A172 (cell line): ENCODE data around the gene SCAMP1. TPM values are rescaled to one million over a fixed set of nuclear protein-coding genes. Genes with fewer than 3 reads are reported as not detected.

ENCODE experiments used
- DNase-seq: peaks from one replicate; pipeline ENCODE4 v3.0.0-alpha.2; 2015; ENCODE audit warnings: low spot score
- total RNA-seq: library from RNA; depleted of rRNA; stranded (reverse); fragments of >200 nt; shearing (Covaris generic); gene quantifications from 2 replicates; pipeline ENCODE4 v1.2.3, GENCODE V29; 2014

SCAMP1 gene
- total RNA-seq, 1 experiment from 2014 or later: 67.2 TPM

DNA sequence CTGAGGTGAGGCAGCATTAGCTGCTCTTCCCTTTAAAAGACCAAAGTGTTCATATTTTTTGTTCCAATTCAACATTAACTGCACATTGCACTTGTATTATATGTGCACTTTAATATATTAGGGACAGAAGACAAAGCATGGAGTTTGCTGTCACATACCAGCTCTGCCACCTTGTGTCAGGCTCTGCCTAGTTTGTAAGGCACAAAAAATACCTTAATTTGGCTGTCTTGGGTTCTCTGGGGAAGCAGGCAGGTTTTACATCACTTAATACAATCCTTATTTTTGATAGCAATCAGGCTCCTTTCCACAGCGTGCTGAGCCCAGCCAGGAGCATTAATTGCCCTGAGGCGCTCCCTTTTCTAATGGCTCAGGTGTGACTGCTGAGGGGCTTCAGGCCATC is 131.8 kb downstream of the SCAMP1 start:
- no peak for DNase-seq

DNA sequence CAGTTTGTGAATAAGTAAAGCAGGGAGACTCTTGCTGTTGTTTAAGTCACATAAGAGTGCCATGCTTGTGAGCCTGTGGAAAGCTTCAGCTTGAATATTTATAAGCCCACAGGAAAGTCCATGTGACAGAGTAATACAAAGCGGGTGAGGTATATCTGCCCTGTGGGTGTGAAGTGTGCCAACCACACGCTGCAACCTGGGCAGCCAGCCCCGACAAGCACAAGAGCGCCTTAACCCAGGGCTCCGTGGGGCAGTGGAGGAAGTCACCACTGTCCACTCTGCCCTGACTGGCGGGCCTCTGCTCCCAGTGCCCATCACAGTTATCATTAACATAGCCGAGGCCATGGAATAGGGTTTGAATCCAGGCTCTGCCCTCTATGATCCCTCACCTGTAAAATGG is 132.2 kb downstream of the SCAMP1 start:
- DNase-seq: no peak

DNA sequence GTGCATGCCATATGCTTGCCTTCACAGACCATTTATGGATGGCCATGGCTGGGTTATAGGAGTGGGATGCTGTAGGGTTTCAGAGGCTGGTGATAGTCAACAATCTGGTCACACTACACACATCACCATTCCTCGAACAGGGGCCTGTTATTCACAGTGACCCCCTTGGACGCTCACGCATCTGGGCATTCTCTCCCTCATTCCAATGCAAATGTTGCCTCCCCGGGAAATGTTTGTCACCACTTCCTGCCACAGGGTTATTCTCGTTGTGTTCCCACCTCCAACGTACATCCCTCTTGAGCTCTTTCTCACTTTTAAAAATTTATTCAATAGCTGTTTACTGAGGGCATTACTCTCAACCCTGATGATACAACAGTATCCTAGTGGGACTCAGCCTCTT is 135.4 kb downstream of the SCAMP1 start:
- no peak for DNase-seq

DNA sequence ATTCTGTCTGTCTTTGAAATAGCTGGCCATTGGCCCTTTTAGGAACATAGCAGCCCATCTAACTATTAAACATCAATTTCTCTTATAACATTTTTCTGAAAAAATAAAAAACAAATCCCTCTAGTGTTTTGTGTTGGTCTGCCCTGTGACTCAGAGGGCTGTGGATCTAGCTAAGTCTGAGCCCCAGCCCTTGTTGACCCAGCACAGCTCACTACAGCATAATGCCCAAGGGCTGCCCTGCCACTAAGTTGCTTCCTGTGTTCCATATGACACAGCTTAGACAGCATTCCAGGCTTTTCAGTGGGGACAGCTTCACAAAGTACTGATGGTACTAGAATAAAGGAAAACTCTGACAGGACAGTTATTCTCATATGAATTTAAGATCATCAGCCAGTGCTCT is 136.0 kb downstream of the SCAMP1 start:
- DNase-seq: peak; percentile 46

DNA sequence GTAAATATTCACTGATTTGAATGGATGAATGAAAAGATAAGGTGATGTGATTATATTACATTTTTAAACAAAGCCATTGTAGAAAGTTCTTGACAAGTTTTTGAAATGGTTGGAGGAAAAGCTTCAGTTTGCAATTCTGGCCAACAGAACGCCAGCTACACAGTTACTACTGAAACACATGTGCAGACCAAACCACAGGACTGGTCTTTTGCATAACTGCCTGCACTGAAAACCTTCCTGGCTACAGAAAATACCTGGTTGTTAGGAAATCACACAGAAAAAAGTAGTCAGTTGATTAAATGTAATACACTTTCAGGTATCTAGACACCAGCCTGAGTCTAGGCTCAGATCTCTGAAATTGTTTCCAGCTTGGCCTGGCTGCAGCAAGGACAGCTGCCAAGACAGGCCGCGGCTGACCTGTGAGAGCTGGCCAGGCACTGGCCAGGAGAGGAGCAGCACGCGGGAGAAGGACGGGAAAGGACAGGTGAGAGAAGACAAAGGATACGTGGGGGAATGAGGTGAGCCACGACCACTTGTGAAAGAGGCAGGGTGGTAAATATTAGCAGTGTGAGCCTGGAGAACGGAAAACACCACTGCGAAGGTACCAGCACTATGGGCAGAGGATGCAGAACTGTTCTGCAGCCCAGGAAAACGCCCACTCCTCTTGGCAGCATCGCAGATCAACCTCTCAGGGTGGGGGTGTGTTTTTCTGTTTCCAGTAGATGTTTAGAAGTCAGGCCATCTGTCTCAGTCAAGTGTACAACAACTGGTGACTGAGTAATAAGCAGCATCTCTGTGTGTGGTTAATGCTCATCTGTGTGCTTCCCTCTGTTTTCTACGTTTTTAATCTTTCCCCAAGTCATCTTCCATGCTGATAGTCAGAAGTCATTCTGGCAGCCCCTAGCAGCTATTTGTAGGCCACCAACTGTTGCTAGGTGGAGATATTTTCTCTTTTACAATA is 137.4 kb downstream of the SCAMP1 start:
- DNase-seq: no peak

DNA sequence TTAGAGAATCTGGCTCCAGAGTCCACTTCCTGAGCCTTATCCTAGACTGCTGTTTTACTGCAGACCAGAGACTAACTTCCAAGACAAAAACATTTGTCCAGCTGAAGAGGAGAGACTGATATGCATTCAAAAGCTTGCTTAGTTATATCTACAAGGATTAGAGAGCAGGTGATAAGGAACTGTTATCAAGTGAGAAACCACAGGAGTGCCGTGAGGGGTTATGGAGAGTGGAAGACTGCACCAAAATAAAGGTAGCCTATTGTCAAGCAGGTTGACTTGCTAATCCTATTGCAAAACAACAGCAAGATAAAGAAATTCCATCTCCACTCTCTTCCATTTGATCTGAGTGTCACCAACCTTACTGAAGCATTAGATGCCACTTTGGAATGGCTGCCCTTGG is 139.1 kb downstream of the SCAMP1 start:
- no peak for DNase-seq

DNA sequence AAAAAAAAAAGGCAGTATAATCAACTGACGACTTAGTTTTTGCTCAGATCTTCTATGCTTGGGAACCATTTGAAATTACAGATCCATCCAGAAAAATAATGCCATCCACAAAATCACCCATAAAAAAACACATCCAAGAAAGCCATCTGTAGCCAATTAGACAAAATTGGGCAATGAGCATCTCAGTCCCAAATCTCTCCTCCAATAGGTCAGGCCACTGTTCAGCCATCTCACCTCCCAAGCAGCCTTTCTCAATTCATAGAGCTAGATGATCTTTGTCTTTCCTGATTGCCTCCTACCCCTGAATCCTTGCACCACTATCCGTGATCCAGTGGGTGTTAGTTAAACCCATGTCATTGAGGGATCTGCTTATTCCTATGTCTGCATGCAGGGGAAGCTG is 139.6 kb downstream of the SCAMP1 start:
- no peak for DNase-seq

DNA sequence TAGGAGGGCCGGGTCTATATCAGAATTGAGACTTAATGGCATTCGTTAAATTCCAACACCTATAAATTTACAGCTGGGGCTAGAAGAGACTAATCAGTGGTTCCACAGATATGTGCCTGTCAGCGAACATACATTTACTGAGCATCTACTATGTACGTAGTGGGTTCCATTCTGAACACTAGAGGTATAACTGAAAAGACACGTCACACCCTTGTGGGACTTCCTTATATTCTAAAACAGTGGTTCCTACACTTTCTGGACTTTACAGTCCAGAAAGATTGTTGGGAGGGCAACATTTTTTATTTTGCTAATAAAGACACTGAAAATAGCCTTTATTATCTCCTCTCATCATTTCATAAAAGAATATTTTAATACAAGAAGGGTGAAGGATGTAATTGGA is 140.5 kb downstream of the SCAMP1 start:
- DNase-seq: no peak

DNA sequence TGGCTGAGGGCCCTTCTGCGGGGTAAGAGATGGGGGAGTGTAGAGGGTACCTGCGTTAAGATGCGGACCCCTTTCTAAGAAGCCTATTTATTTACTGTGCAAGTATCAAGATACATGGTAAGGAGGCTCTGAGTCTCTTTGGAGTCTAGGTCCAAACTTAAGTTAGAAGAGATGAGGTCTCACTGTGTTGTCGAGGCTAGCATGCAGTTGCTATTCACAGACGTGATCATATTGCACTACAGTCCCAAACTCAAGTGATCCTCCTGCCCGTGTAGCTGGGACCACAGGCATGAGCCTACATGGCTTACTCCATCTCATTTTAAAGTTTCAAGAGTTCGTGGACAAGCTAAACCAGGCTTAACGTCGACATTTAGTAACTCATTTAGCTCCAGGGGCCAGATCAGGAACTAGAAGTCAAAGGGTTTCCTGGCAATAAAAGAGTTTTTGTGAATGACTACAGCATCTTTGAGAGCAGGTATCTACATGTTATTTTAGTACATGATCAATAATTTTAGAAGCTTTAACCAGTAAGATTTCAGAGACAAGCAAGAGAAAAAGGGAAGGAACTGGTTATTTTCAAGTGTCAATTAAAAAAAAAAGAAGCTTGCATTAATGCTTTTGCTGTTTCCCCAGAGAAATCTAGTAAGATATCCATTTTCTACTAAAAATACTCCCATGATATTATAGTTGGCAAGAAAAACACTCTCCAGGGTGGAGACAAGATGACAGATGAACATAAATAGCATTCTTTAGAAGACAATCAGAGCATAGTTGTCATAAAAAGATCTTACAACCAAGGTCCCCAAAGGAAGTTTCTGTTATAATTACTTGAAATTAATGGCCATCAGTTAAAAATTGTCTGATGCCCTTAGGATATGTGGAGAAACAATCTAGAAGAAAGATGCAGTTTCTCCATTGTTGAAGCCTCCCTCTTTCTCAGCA is 141.3 kb downstream of the SCAMP1 start:
- DNase-seq: peak; percentile 59

DNA sequence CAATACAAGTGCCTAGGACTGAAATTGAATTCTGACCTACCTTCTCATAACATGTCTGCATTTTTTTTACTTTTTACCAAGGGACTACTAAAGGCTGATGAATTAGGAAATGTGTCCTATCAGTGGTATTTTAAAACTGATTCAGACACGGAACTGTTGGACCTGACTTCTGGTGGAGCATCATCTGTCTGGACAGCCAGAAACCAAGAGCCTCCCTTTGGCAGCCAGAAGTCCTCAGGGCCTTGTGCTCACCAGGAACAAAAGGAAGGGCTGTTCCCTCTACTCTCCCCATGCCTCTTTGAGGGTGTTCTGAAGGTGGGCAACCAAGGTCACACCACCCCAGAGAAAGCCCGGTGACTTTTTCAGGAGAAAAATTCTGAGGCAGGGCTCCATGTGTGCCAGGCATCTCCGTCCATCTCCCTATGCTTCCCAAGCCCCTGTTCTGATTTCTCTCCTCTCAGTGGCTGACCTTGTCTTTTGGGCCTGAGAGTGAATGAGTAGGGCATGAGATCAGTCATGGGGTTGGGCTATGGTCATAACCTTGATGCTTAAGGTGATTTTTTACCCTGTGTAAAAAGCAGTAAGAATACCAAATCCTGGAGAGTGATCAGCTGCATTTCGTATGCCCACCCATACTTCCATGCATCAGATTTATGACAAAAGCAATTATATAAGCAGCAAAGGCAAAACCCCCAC is 143.7 kb downstream of the SCAMP1 start:
- no peak for DNase-seq

DNA sequence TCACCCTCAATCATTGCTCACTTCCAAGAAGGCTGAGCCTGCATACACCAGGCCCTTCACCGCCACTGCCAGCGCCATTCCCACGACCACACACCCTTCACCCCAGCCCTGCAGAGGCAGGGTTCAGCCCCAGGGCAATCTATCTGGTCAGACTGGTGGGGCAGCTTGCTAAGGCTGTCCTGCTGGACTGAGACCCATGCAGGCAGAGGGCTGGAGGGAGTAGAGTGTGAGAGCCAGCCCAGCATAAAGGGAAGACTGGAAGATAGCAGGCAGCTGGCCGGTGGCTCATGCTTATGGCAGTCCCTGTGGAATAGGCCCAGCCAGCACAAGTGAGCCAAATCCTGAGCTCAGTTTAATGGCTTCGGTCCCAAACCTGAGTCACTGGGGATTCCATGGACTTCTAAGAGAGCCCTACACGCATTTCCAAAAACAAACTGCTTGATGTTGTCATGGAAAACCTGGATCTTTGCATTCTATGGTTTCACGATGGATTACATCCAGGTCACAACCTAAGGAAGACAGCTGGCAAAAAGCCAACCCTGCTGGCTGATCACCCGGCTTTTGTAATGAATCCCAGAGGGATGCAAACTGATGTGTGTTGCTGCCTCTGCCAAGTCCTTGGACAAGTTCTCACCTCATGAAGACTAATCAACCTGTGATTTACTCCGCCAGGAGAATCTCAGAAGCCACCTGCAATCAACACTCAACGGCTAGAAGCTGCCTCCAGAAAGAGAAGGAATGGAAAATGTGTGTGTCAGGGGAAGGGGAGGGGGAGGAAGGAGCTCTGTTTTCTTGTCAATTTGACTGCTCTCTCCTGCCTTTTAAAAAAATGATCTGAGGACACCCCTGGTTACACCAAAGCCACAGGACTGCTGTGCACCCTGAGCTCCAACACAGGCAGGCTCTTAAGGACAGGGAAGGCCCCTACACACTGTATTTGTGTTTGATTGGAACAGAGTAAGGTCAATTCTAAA is 144.6 kb downstream of the SCAMP1 start:
- DNase-seq: peak; percentile 98

DNA sequence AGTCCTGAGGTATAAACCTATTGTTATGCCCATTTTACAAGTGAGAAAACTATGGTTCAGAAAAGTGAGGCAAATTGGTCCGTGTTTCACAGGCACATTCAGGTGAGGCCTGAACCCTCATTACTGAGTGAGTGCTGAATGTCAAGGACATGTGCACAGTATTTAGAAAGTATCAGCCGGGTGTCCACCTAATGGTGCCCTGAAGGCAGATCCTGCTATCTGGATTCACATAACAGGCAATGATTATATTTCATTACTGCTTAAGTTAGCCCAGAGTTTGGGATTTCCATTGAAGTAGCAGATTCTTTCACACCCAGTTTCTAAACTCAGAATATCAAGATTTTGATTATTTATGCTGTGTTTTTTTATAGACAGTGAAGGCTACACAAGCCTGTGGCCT is 145.4 kb downstream of the SCAMP1 start:
- no peak for DNase-seq

DNA sequence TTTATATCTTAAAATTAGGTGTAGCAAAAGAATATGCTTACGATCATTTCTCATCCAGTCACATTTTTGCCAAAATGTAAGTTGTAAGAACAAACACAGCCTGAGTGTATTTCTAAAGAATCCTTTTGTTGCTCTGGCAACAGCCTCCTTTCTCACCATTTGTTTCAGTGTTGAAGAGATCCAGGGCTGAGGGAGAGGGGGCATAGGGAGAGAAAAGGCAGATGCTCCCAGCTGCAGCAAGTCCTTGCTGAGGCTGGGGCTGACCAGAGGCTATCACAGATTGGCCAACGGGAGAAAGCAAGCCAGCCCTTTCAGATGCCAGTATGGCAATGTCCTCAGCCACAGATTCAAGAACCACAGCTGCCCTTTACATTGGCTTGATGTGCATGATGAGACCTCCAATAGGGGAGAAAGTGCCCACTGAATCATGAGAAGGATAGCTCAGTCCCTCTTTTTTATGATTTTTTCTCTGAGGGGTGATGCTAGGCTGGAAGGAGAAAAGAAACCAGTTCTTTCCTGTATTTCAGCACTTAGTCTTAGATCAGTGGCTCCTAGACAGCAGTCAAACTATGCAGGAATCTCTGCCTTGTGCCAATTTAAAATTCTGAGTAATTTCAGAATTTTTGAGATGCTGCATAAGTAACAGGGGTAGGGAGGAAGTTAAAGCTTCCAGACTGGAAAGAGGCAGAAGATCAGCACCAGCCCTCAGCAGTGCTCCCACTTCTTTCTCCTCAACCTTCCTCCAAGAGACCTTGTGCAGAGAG is 146.0 kb downstream of the SCAMP1 start:
- DNase-seq: no peak

DNA sequence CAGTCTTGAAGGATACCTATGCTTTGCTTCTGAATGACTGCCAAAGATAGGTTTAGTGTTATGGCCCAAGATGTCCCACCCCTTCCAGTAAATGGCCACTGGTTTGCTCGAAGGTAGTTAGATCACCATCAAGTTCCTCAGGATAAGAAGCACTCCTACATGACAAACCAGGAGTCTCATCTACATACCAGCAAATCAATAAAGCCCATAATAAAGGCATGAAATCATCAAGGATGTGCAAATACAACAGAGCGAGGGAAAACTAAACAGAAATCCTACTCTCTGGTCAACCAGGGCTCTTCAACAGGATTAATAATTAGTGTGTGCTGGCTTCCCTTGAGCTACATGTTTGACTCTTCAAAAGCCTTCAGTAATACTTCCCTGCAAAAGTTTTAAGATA is 147.1 kb downstream of the SCAMP1 start:
- DNase-seq: no peak

DNA sequence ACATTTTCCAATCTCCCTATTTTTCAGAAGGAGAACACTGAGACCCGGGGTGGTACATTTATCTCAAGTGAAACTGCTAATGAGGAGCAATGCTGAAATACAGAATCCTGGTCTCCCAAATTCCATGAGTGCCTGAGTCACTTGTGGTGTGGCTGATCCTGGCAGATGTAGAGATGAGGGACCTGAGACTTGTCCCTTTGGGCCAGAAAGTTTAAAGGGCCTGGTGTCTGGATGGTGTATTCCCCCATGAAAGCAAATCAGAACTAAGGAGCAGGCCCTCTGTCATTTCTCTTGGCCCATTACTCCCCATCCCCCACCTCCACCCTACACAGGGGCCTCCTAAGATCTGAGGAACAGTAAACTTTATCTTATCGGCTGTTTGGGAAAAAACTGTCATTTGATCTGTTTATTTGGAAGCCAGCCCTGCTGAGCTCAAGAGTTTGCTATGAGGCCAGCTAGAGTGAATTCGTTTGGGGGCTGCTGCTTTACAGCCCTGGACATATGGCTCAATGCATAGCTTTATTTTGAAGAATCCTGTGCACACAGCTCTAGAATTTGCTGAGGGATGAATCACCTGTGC is 147.9 kb downstream of the SCAMP1 start:
- DNase-seq: no peak

DNA sequence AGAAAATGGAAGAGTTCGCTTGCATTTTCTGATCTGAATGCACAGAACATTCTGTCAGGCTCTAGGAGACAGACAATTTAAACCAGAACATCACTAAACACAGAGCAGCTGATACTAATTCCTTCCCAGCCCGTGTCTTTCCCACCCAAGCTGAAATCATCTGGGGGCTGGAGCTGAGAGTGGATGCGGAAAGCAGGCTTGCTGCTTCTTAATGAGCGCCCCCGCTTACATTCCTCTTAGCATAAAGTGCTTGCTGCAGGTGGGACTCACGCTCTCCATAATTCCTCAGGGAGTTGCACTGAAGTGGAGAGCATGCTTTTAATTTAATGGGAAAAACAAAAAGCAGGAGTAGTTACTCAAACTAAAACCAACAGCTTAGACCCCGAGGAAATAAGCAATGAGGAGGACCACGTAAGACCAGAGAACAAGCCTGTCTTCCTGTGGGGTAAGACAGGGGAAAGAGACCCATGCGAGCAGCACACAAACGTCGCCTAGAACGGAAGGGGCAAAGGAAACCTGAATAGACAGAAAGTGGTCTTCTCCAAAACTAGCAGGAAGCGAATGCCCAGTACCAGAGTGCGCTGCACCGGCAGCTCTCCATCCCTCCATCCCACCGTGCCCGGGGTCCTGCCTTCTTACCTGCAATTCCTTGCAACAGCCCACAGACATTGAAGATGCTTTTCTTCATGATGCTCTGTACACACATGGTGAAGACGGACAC is 148.9 kb downstream of the SCAMP1 start:
- DNase-seq: no peak

DNA sequence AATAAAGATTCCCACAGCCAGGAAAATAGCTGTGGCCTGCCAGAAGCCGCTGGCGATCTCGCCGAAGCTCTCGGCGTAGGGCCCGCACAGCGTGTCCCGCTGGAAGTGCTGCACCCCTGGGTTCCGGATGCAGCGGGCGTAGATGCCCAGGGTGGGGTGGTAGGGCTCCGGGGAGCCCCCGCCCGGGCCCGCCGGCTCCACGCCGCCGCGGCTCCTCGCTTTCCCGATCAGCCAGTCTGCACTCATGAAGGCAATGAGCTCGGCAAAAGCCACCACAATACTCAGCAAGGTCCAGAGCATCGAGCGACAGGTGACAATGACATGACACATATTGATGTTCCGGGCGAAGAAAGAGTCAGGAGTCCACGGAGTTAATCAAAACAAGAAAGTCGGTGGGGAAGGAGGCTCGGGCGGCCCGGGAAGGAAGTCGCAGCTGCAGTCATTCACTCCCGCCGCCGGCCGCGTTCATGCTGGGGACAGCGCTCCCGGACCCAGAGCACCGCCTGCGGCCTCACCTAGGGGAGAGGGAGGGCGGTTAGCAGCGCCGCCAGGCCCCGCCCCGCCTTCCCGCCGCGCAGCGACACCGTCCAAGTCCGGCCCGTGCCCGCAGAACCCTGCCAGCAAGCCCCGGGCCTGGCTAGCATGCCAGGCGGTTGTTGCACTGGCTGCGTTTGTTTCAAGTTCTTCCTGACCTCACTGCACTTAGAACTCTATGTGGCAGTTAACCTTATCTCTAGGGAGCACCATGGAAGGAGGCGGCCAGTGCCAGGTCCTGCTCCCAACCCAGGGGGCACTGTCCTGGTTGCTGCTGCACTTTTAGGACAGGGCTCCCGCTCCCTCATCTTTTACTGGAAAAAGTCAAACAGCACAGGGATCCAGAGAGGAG is 149.7 kb downstream of the SCAMP1 start:
- DNase-seq: no peak
